NCI-H2081 (cell line): Measurements from ENCODE around the gene SFXN1.
"Not testable (repeated sequence)": the region's sequence is repeated elsewhere in the genome, so short reads cannot be mapped to it uniquely, and the experiment has no call there.

Experiments used
- DNase-seq, 2 experiments: peaks; one replicate each; lab custom pipeline; 2025; lab: John Stamatoyannopoulos, UW

The SFXN1 gene

GRCh38 chr5:175494264-175495183 is 16.2 kb downstream of the SFXN1 start:
- no peak for DNase-seq

- DNase-seq, result no peak
Observed at GRCh38 chr5:175501759-175502158, 23.4 kb downstream of the SFXN1 start.

- DNase-seq, result not testable (repeated sequence)
Observed at GRCh38 chr5:175507671-175508070, 29.3 kb downstream of the SFXN1 start.

GRCh38 chr5:175508896-175509295 is 30.5 kb downstream of the SFXN1 start:
- no peak for DNase-seq

- no peak for DNase-seq
Observed at GRCh38 chr5:175513297-175513696, 34.9 kb downstream of the SFXN1 start.

- DNase-seq, result no peak
Observed at GRCh38 chr5:175513726-175514125, 35.4 kb downstream of the SFXN1 start.

GRCh38 chr5:175516933-175517823 is 38.8 kb downstream of the SFXN1 start:
- no peak for DNase-seq

GRCh38 chr5:175517824-175518450 is 39.6 kb downstream of the SFXN1 start:
- DNase-seq, result no peak

- DNase-seq, result no peak
Observed at GRCh38 chr5:175519006-175519405, 40.6 kb downstream of the SFXN1 start.

- no peak for DNase-seq
Observed at GRCh38 chr5:175520321-175520720, 42.0 kb downstream of the SFXN1 start.

GRCh38 chr5:175520873-175521272 is 42.5 kb downstream of the SFXN1 start:
- no peak for DNase-seq

- DNase-seq, result no peak
Observed at GRCh38 chr5:175521313-175521833, 43.0 kb downstream of the SFXN1 start.

- DNase-seq, result no peak
Observed at GRCh38 chr5:175523292-175523691, 44.9 kb downstream of the SFXN1 start.

GRCh38 chr5:175524211-175524610 is 45.9 kb downstream of the SFXN1 start:
- no peak for DNase-seq

- no peak for DNase-seq
Observed at GRCh38 chr5:175526691-175527090, 48.3 kb downstream of the SFXN1 start.

- DNase-seq, result no peak
Observed at GRCh38 chr5:175531361-175531760, 53.0 kb downstream of the SFXN1 start.

GRCh38 chr5:175534070-175534932 is 55.9 kb downstream of the SFXN1 start:
- peak; percentile 82 to 83 for DNase-seq

- DNase-seq, result not testable (repeated sequence)
Observed at GRCh38 chr5:175535331-175535730, 57.0 kb downstream of the SFXN1 start.

GRCh38 chr5:175535796-175536195 is 57.4 kb downstream of the SFXN1 start:
- no peak for DNase-seq

- DNase-seq, result no peak
Observed at GRCh38 chr5:175538576-175538975, 60.2 kb downstream of the SFXN1 start.

GRCh38 chr5:175539936-175540335 is 61.6 kb downstream of the SFXN1 start:
- DNase-seq, result no peak
